ENCODE data around the gene ZAP70.

- no peak for TF ChIP-seq POLR2A (IDR thresholded peaks at IDR 0.05)
- TF ChIP-seq, protein P1, sequence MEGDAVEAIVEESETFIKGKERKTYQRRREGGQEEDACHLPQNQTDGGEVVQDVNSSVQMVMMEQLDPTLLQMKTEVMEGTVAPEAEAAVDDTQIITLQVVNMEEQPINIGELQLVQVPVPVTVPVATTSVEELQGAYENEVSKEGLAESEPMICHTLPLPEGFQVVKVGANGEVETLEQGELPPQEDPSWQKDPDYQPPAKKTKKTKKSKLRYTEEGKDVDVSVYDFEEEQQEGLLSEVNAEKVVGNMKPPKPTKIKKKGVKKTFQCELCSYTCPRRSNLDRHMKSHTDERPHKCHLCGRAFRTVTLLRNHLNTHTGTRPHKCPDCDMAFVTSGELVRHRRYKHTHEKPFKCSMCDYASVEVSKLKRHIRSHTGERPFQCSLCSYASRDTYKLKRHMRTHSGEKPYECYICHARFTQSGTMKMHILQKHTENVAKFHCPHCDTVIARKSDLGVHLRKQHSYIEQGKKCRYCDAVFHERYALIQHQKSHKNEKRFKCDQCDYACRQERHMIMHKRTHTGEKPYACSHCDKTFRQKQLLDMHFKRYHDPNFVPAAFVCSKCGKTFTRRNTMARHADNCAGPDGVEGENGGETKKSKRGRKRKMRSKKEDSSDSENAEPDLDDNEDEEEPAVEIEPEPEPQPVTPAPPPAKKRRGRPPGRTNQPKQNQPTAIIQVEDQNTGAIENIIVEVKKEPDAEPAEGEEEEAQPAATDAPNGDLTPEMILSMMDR (IDR thresholded peaks at IDR 0.05) = no peak
- TF ChIP-seq EP300 (IDR thresholded peaks at IDR 0.05) = no peak
These were observed 11.4 kb upstream of the ZAP70 start for GRCh38 chr2:97701851-97702465.

All from tibial nerve (tissue), 4 donors.